Measurements from ENCODE around the gene PPP3CA. TPM values are rescaled to one million over a fixed set of nuclear protein-coding genes. Genes with fewer than 3 reads are reported as not detected.

PPP3CA gene
- total and polyA plus RNA-seq, 2 of the 13 experiments (the other 11 are each of a cell fraction or from before 2014, with no cell fraction given), result 4.8 to 13.2 TPM

DNA sequence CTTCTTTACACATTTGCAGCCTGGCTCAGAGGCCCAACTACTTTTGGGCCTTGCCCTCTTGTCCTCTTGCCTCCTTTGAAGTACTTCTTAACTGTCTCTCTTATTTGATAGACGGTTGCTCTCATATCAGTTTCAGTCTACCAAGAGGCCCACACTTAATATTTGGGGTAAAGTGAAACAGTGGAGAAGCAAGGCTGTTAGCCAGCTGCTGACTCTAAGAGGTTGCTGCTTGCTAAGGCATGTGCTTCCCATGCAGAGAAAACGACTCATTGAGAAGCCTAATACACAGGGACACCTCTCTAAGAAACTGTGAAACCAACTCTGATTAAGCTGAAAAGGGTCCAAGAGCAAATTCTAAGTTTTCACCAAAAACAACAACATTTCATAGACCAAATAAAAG, 94.6 kb downstream of the PPP3CA start:
- POLR2A ChIA-PET, result no interaction called here
- no peak for DNase-seq (ENCODE audit: low spot score)
- no peaks in the 10 kb centered on the region for H3K79me2 ChIP-seq (ENCODE audit: insufficient read depth, low read length)
- no peak for FAIRE-seq
- CTCF ChIA-PET (ENCODE audit: low intra/inter-chr PET ratio, low total read pairs), result no interaction called here
- H3K4me1 ChIP-seq (ENCODE audit: insufficient read depth, low read length), result peaks cover 26% of the 10 kb centered on the region
- H4K20me1 ChIP-seq (ENCODE audit: insufficient read depth, low read length), result no peaks in the 10 kb centered on the region; the same call in 1 of the 2 replicates
- no peaks in the 10 kb centered on the region for H3K36me3 ChIP-seq (replicated peaks in 1 of 2; ENCODE audit: control insufficient read depth in 1 of 2, insufficient read depth in 2 of 2, low read length in 2 of 2)
- no TSS peak for BruUV-seq (replicated peaks)
- H3K4me3 ChIP-seq (replicated peaks in 1 of 3; ENCODE audit: insufficient read depth in 1 of 3, low read depth in 2 of 3, low read length in 3 of 3), result no peak overlapping the region
- no peak overlapping the region for H2AFZ ChIP-seq (ENCODE audit: low read length)
- ATAC-seq, result no peak
- intact Hi-C loops (cut with micrococcal nuclease; ENCODE audit: unreplicated experiment) (no loop called here), in situ Hi-C loops (cut with HindIII; ENCODE audit: extremely low pct_ligation_motif_present, low pct_unique_long_range_greater_than_20kb) (no loop called here)
- H3K27ac ChIP-seq (ENCODE audit: extremely low read length, insufficient read depth, low read length), result no peak overlapping the region
- WGBS (ENCODE audit: low lambda C conversion rate), result 40% methylated on average over 2 of the region's 2 CpGs
- H3K4me2 ChIP-seq (ENCODE audit: low read depth, low read length), result no peak overlapping the region
- H3K27me3 ChIP-seq (ENCODE audit: control insufficient read depth in 1 of 2, insufficient read depth in 2 of 2, low read length in 2 of 2), result no peaks in the 10 kb centered on the region
- H3K9ac ChIP-seq (ENCODE audit: insufficient read depth, low read depth, low read length), result no peak overlapping the region
- no peaks in the 10 kb centered on the region for H3K9me3 ChIP-seq (ENCODE audit: low read length)
- TF ChIP-seq RFX5 (IDR thresholded peaks at IDR 0.05; ENCODE audit: low read depth, low read length), result no peak
- TF ChIP-seq, protein P1, sequence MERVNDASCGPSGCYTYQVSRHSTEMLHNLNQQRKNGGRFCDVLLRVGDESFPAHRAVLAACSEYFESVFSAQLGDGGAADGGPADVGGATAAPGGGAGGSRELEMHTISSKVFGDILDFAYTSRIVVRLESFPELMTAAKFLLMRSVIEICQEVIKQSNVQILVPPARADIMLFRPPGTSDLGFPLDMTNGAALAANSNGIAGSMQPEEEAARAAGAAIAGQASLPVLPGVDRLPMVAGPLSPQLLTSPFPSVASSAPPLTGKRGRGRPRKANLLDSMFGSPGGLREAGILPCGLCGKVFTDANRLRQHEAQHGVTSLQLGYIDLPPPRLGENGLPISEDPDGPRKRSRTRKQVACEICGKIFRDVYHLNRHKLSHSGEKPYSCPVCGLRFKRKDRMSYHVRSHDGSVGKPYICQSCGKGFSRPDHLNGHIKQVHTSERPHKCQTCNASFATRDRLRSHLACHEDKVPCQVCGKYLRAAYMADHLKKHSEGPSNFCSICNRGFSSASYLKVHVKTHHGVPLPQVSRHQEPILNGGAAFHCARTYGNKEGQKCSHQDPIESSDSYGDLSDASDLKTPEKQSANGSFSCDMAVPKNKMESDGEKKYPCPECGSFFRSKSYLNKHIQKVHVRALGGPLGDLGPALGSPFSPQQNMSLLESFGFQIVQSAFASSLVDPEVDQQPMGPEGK (CRISPR knock-in tag; IDR thresholded peaks at IDR 0.05), result no peak
- no peak for TF ChIP-seq JUN (CRISPR knock-in tag; IDR thresholded peaks at IDR 0.05)
- no peak for TF ChIP-seq HOXA9 (CRISPR knock-in tag; IDR thresholded peaks at IDR 0.05; ENCODE audit: borderline replicate concordance)
- no peak for TF ChIP-seq SCMH1 (CRISPR knock-in tag; IDR thresholded peaks at IDR 0.05; ENCODE audit: borderline replicate concordance)
- TF ChIP-seq ZNF720 (CRISPR knock-in tag; IDR thresholded peaks at IDR 0.05), result no peak
- no peak for TF ChIP-seq ZNF652 (CRISPR knock-in tag; IDR thresholded peaks at IDR 0.05; ENCODE audit: borderline replicate concordance, low read depth)
- TF ChIP-seq ZNF354B (CRISPR knock-in tag; IDR thresholded peaks at IDR 0.05), result no peak
- TF ChIP-seq, protein P2, sequence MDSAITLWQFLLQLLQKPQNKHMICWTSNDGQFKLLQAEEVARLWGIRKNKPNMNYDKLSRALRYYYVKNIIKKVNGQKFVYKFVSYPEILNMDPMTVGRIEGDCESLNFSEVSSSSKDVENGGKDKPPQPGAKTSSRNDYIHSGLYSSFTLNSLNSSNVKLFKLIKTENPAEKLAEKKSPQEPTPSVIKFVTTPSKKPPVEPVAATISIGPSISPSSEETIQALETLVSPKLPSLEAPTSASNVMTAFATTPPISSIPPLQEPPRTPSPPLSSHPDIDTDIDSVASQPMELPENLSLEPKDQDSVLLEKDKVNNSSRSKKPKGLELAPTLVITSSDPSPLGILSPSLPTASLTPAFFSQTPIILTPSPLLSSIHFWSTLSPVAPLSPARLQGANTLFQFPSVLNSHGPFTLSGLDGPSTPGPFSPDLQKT (CRISPR knock-in tag; IDR thresholded peaks at IDR 0.05; ENCODE audit: borderline replicate concordance), result no peak
- TF ChIP-seq ELF3 (CRISPR knock-in tag; IDR thresholded peaks at IDR 0.05), result no peak
- TF ChIP-seq TAF15 (IDR thresholded peaks at IDR 0.05; ENCODE audit: low read depth, low read length, poor library complexity, severe bottlenecking), result no peak
- TF ChIP-seq SOX5 (CRISPR knock-in tag; IDR thresholded peaks at IDR 0.05; ENCODE audit: borderline replicate concordance), result no peak
- TF ChIP-seq, protein P3, sequence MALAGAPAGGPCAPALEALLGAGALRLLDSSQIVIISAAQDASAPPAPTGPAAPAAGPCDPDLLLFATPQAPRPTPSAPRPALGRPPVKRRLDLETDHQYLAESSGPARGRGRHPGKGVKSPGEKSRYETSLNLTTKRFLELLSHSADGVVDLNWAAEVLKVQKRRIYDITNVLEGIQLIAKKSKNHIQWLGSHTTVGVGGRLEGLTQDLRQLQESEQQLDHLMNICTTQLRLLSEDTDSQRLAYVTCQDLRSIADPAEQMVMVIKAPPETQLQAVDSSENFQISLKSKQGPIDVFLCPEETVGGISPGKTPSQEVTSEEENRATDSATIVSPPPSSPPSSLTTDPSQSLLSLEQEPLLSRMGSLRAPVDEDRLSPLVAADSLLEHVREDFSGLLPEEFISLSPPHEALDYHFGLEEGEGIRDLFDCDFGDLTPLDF (CRISPR knock-in tag; IDR thresholded peaks at IDR 0.05), result no peak
- no peak for TF ChIP-seq ZSCAN29 (CRISPR knock-in tag; conservative IDR thresholded peaks at IDR 0.05)
- TF ChIP-seq ZBTB7A (CRISPR knock-in tag; IDR thresholded peaks at IDR 0.05), result no peak
- no peak for TF ChIP-seq ZNF484 (CRISPR knock-in tag; IDR thresholded peaks at IDR 0.05; ENCODE audit: borderline replicate concordance, low read depth)
- TF ChIP-seq GABPA (IDR thresholded peaks at IDR 0.05; ENCODE audit: low read depth, low read length), result no peak
- no peak for TF ChIP-seq GABPA (CRISPR knock-in tag; IDR thresholded peaks at IDR 0.05; ENCODE audit: low read depth)
